BLaER1 treated with 17β-estradiol and CSF1 and Interleukin-3, amounts not matched to agents 10 nM and 100 nM (cell line): ENCODE results near the gene SF3A1.

Experiments
- H3K27ac ChIP-seq, 11 experiments: shearing (Covaris generic); formaldehyde crosslinking; 2 replicates each; pipeline ENCODE4 v1.8.1; 2022
- H3K27me3 ChIP-seq, 11 experiments: shearing (Covaris generic); formaldehyde crosslinking; 2 replicates each; pipeline ENCODE4 v1.8.1; 2022
- H3K36me3 ChIP-seq, 11 experiments: shearing (Covaris generic); formaldehyde crosslinking; 2 replicates each; pipeline ENCODE4 v1.8.1; 2022
- H3K4me1 ChIP-seq, 10 experiments: shearing (Covaris generic); formaldehyde crosslinking; 2 replicates each; pipeline ENCODE4 v1.8.1; 2022
- H3K4me2 ChIP-seq, 11 experiments: shearing (Covaris generic); formaldehyde crosslinking; 2 replicates each; pipeline ENCODE4 v1.8.1; 2022
- H3K4me3 ChIP-seq, 10 experiments: shearing (Covaris generic); formaldehyde crosslinking; 2 replicates each; pipeline ENCODE4 v1.8.1; 2022
- H3K9ac ChIP-seq, 11 experiments: shearing (Covaris generic); formaldehyde crosslinking; 2 replicates each; pipeline ENCODE4 v1.8.1; 2022
- H3K9me3 ChIP-seq, 11 experiments: shearing (Covaris generic); formaldehyde crosslinking; replicated peaks in 1 of 11; 2 replicates each; pipeline ENCODE4 v1.8.1; 2022
- H4K20me1 ChIP-seq, 11 experiments: shearing (Covaris generic); formaldehyde crosslinking; 2 replicates each; pipeline ENCODE4 v1.8.1; 2022
- Cebpa-rat ChIP-seq, 11 experiments: shearing (Covaris generic); IDR thresholded peaks; 2 replicates each; pipeline ENCODE4 v1.8.1; 2022

The SF3A1 gene

DNA sequence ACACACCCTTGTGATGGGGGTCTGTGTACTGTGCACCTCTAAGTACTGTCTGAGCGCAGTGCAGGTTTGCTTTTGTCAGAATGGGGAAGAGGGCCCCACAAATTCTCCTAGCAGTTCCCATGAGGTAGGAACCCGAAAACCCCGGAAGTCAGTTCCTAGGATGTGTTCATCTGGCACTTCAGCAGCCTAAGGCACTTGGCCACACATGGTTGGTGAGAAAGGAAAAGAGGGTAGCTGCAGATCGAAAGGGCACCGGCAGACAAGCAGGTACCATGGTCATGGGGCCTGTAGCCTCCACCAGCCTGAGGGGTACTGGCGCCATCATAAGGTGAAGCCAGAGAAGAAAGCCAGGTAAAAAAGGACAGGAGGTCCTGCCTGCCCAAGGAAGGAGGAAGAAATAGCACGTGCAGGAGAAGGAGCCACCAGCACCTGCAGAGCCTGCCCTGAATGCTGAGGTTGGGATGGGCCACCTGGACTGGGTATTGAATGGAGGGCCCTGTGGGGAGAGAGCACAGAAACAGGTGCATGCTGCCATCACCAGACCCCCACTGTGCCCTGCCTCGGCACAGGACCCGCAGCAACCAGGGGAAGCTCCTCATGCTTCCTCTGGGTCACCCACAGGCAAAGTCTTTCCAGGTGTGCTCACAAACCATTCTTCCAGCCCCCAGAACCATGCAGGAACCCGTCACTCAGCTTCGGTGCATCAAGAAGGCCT is 59.3 kb downstream of the SF3A1 start:
- Histone ChIP-seq H3K9me3 (no peaks in the 10 kb centered on the region), H3K4me3 (no peak overlapping the region), H3K4me1 (peaks cover 37 to 95% (median 90%) of the 10 kb centered on the region in 10 experiments), H3K4me2 (peak overlapping the region in 10 of 11 experiments; percentile 5 to 86 (median 68); a peak in 17 of 22 replicates), H3K36me3 (peaks cover 19 to 88% (median 60%) of the 10 kb centered on the region in 11 experiments; a peak in 21 of 22 replicates), H3K27me3 (no peaks in the 10 kb centered on the region), H4K20me1 (peaks cover 0 to 26% (median 0%) of the 10 kb centered on the region in 11 experiments; a peak in 7 of 22 replicates), H3K9ac (peak overlapping the region in 5 of 11 experiments; percentile 28 to 59 (median 57); a peak in 5 of 22 replicates), H3K27ac (0 out of 22 replicates have a peak overlapping the region, but pooled peaks of 1 of the 11 experiments have one; percentile 39)
- TF ChIP-seq Cebpa-rat (IDR thresholded peaks at IDR 0.05): no peak

DNA sequence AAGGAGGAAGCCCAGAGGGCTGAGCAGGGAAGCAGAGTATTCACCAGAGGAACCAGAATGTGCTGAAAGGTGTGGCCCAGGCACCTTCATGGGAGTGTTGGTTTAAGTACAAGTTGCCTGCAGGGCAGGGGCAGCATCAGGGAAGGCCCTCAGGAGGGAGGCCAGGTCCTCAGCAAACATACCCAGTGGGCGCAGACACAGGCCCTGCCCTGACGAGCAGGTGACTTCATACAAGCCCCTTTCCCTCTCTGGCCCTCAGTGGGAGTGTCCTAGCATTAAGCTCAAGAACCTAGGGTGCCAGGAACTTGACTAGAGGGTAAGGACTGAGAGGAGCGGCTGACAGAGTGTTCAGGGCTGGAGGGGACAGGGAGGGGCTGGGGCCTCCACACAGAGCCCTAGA is 59.9 kb downstream of the SF3A1 start:
- peaks cover 19 to 94% (median 66%) of the 10 kb centered on the region in 11 experiments; a peak in 21 of 22 replicates for H3K36me3 ChIP-seq
- H3K4me3 ChIP-seq: no peak overlapping the region
- peaks cover 0 to 32% (median 0%) of the 10 kb centered on the region in 11 experiments; a peak in 7 of 22 replicates for H4K20me1 ChIP-seq
- no peaks in the 10 kb centered on the region for H3K9me3 ChIP-seq
- H3K4me2 ChIP-seq: peak overlapping the region in 8 of 11 experiments; percentile 41 to 86 (median 74); a peak in 13 of 22 replicates
- no peak for TF ChIP-seq Cebpa-rat (IDR thresholded peaks at IDR 0.05)
- H3K27me3 ChIP-seq: no peaks in the 10 kb centered on the region
- peaks cover 37 to 95% (median 90%) of the 10 kb centered on the region in 10 experiments for H3K4me1 ChIP-seq
- no peak overlapping the region for H3K27ac ChIP-seq
- H3K9ac ChIP-seq: 0 out of 22 replicates have a peak overlapping the region, but pooled peaks of 1 of the 11 experiments have one; percentile 6

DNA sequence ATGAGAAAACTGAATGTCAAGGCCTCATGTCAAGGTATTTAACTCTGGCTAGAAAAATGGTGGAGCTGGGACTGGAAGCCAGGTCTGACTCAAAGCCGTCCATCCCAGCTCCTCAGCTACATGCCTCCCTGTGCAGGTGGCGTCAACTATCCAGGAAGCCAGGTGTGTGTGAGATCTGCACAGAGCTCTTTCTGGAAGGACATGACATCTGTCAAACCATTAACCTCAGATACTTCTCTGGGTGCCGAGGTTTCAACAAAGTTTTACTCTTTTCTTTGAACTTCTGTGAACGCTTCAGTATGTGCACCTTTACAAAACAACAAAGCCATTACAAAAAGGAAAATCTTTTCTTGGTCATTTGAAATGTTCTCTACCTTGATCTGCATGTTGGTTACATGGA is 60.4 kb downstream of the SF3A1 start:
- Histone ChIP-seq H3K36me3 (peaks cover 19 to 95% (median 69%) of the 10 kb centered on the region in 11 experiments; a peak in 21 of 22 replicates), H3K27me3 (no peaks in the 10 kb centered on the region), H3K4me1 (peaks cover 37 to 95% (median 90%) of the 10 kb centered on the region in 10 experiments), H3K4me2 (peak overlapping the region in 5 of 11 experiments; percentile 55 to 100 (median 75); a peak in 8 of 22 replicates), H3K9ac (no peak overlapping the region), H3K9me3 (no peaks in the 10 kb centered on the region), H4K20me1 (peaks cover 0 to 35% (median 0%) of the 10 kb centered on the region in 11 experiments; a peak in 7 of 22 replicates), H3K4me3 (no peak overlapping the region), H3K27ac (no peak overlapping the region)
- TF ChIP-seq Cebpa-rat (IDR thresholded peaks at IDR 0.05): no peak

DNA sequence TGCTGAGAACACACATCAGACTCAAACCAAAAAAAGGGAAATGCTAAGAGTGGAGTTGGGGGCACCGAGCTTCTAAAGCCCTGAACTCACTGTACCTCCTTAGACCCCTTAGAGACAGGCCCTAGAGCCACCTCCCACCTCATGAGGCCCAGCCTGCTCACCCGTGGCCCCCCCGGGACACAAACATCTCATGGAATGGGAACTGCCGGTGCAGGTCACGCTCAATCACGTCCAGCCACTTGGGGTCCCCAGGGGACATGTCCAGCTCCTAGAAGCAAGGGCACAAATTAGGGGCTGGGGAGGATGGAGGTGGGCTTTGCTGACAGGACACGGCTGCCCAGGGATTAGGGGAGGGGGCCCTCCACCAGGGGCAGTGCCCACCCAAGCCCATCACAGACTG is 61.1 kb downstream of the SF3A1 start:
- Histone ChIP-seq H3K4me1 (peaks cover 37 to 95% (median 90%) of the 10 kb centered on the region in 10 experiments), H3K4me3 (no peak overlapping the region), H3K27me3 (no peaks in the 10 kb centered on the region), H4K20me1 (peaks cover 0 to 35% (median 0%) of the 10 kb centered on the region in 11 experiments; a peak in 7 of 22 replicates), H3K27ac (peak overlapping the region in 2 of 11 experiments; percentile 10 to 26; a peak in 3 of 22 replicates), H3K9ac (peak overlapping the region in 3 of 11 experiments; percentile 14 to 21 (median 19); a peak in 2 of 22 replicates), H3K36me3 (peaks cover 19 to 88% (median 69%) of the 10 kb centered on the region in 11 experiments; a peak in 21 of 22 replicates), H3K4me2 (peak overlapping the region in 8 of 11 experiments; percentile 37 to 100 (median 62); a peak in 15 of 22 replicates), H3K9me3 (no peaks in the 10 kb centered on the region)
- no peak for TF ChIP-seq Cebpa-rat (IDR thresholded peaks at IDR 0.05)

DNA sequence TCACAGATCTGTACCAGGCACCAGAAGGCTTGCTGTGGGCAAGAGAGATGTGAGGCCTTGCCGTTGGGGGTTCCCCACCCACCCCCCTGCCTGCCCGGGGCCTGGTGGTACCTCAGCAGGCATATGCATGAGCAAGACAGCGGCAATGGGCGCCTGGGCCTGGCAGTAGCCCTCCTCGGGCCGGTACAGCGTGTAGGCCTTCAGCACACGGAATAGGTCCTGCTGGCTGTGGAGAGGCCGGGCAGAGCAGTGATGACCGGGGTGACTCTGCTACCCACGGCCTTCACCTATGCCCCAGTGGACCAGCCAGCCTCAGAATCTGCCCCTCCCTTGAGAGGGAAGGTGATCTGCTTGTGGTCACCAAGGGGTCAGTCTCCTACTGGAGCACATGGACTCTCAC is 61.9 kb downstream of the SF3A1 start:
- no peak for TF ChIP-seq Cebpa-rat (IDR thresholded peaks at IDR 0.05)
- Histone ChIP-seq H3K27me3 (no peaks in the 10 kb centered on the region), H3K36me3 (peaks cover 19 to 81% (median 69%) of the 10 kb centered on the region in 11 experiments; a peak in 21 of 22 replicates), H3K4me1 (peaks cover 38 to 97% (median 92%) of the 10 kb centered on the region in 10 experiments), H3K4me3 (no peak overlapping the region), H3K9me3 (no peaks in the 10 kb centered on the region), H3K27ac (peak overlapping the region in 2 of 11 experiments; percentile 14 to 26; a peak in 1 of 22 replicates), H4K20me1 (peaks cover 0 to 35% (median 0%) of the 10 kb centered on the region in 11 experiments; a peak in 7 of 22 replicates), H3K9ac (peak overlapping the region in 2 of 11 experiments; percentile 13 to 56; a peak in 1 of 22 replicates), H3K4me2 (peak overlapping the region in 7 of 11 experiments; percentile 37 to 100 (median 62); a peak in 11 of 22 replicates)

DNA sequence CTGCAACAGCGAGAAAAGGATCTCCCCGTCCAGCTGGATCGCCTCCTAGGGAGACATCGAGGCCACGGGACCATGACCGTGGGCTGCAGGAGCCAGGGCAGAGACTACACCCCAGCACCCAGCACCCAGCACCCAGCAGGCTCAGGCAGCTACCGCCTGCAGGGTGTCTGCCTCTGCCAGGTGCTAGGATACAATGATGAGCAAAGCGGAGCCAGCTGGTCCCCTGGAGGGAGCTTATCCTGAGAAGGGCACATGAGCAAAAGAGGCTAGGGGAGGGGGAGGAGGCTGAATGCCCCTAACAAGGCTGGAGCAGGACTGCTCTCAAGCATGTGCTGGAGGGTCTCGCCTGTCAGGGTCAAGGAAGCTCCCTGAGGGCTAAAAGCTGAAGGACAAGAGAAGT is 62.6 kb downstream of the SF3A1 start:
- no peak for TF ChIP-seq Cebpa-rat (IDR thresholded peaks at IDR 0.05)
- Histone ChIP-seq H3K36me3 (peaks cover 19 to 73% (median 65%) of the 10 kb centered on the region in 11 experiments; a peak in 21 of 22 replicates), H3K4me2 (peak overlapping the region in 5 of 11 experiments; percentile 22 to 100 (median 75); a peak in 11 of 22 replicates), H3K27ac (0 out of 22 replicates have a peak overlapping the region, but pooled peaks of 3 of the 11 experiments have one; percentile 2 to 7 (median 5)), H4K20me1 (peaks cover 0 to 35% (median 0%) of the 10 kb centered on the region in 11 experiments; a peak in 7 of 22 replicates), H3K4me3 (no peak overlapping the region), H3K4me1 (peaks cover 39 to 95% (median 92%) of the 10 kb centered on the region in 10 experiments), H3K9me3 (no peaks in the 10 kb centered on the region), H3K9ac (peak overlapping the region in 3 of 11 experiments; percentile 13 to 56 (median 30); a peak in 4 of 22 replicates), H3K27me3 (no peaks in the 10 kb centered on the region)

DNA sequence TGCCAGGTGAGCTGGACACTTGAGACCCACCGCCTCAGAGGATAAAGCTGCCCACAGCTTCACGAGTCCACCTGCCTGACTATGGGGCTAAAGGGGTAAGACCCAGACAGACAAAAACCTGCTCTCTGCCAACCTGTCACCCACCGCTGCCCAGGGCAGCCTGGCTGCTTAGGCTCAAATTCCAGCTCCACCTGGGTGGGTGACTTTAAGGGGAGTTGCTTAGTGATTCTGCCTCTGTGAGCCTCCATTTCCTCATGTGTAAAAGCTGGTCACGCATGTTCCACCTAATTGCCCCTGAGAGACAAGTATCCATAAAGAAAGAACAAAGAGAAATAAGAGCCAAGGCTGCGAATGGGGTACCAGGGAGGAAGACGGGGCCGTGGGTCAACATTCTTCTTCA is 63.7 kb downstream of the SF3A1 start:
- 0 out of 22 replicates have a peak overlapping the region, but pooled peaks of 1 of the 11 experiments have one; percentile 83 for H3K9ac ChIP-seq
- H3K27ac ChIP-seq: peak overlapping the region in 5 of 11 experiments; percentile 77 to 89 (median 85); a peak in 5 of 22 replicates
- no peaks in the 10 kb centered on the region for H3K27me3 ChIP-seq
- H3K4me1 ChIP-seq: peaks cover 39 to 95% (median 91%) of the 10 kb centered on the region in 10 experiments
- H3K36me3 ChIP-seq: peaks cover 19 to 63% (median 59%) of the 10 kb centered on the region in 11 experiments; a peak in 21 of 22 replicates
- no peak for TF ChIP-seq Cebpa-rat (IDR thresholded peaks at IDR 0.05)
- H3K4me3 ChIP-seq: no peak overlapping the region
- H3K4me2 ChIP-seq: peak overlapping the region in 8 of 11 experiments; percentile 96 to 100 (median 99); a peak in 14 of 22 replicates
- H4K20me1 ChIP-seq: peaks cover 0 to 35% (median 0%) of the 10 kb centered on the region in 11 experiments; a peak in 7 of 22 replicates
- no peaks in the 10 kb centered on the region for H3K9me3 ChIP-seq
